H9 (cell line): ENCODE data around the gene TMPRSS11B. TPM values are rescaled to one million over a fixed set of nuclear protein-coding genes. Genes with fewer than 3 reads are reported as not detected.

Experiments used
- DNase-seq: peaks from one replicate; pipeline ENCODE4 v3.0.0-alpha.2; 2017
- H2AFZ ChIP-seq: one replicate; pipeline ENCODE4 v1.6.1; 2013; ENCODE audit warnings: mild to moderate bottlenecking, low read length, control low read depth, moderate library complexity
- H2AK5ac ChIP-seq: 2 replicates; pipeline ENCODE4 v1.6.1; 2013; ENCODE audit warnings: low read length, control low read depth, mixed read lengths; ENCODE audit not compliant: insufficient read length
- H2BK120ac ChIP-seq: one replicate; pipeline ENCODE4 v1.6.1; 2013; ENCODE audit warnings: low read depth, mild to moderate bottlenecking, low read length, control low read depth, inconsistent platforms; ENCODE audit not compliant: poor library complexity, severe bottlenecking
- H2BK12ac ChIP-seq: 2 replicates; pipeline ENCODE4 v1.6.1; 2013; ENCODE audit warnings: low read length, control low read depth, mixed read lengths, low read depth; ENCODE audit not compliant: insufficient read length
- H2BK15ac ChIP-seq: 2 replicates; pipeline ENCODE4 v1.6.1; 2013; ENCODE audit warnings: low read depth, low read length, control low read depth
- H2BK20ac ChIP-seq: one replicate; pipeline ENCODE4 v1.6.1; 2013; ENCODE audit warnings: low read depth, mild to moderate bottlenecking, low read length, control low read depth, inconsistent platforms; ENCODE audit not compliant: poor library complexity, severe bottlenecking
- H2BK5ac ChIP-seq: 2 replicates; pipeline ENCODE4 v1.6.1; 2013; ENCODE audit warnings: low read length, control low read depth, mixed read lengths; ENCODE audit not compliant: insufficient read length
- H3K14ac ChIP-seq: 2 replicates; pipeline ENCODE4 v1.6.1; 2013; ENCODE audit warnings: low read length, control low read depth; ENCODE audit not compliant: insufficient read depth
- H3K18ac ChIP-seq: 2 replicates; pipeline ENCODE4 v1.6.1; 2013; ENCODE audit warnings: low read depth, mild to moderate bottlenecking, mixed read lengths, low read length, control low read depth; ENCODE audit not compliant: insufficient read length
- H3K23ac ChIP-seq: 2 replicates; pipeline ENCODE4 v1.6.1; 2013; ENCODE audit warnings: low read length, control low read depth, mixed read lengths, low read depth; ENCODE audit not compliant: insufficient read length
- H3K23me2 ChIP-seq: 2 replicates; pipeline ENCODE4 v1.6.1; 2013; ENCODE audit warnings: low read depth, mild to moderate bottlenecking, mixed read lengths, low read length, control low read depth; ENCODE audit not compliant: insufficient read length, poor library complexity, severe bottlenecking
- H3K27ac ChIP-seq: 2 replicates; pipeline ENCODE4 v1.5.1; 2013; ENCODE audit warnings: low read length, control low read depth, mixed read lengths, low read depth; ENCODE audit not compliant: insufficient read length
- H3K27me3 ChIP-seq: 2 replicates; pipeline ENCODE4 v1.6.1; 2013; ENCODE audit warnings: low read length, control low read depth, inconsistent platforms; ENCODE audit not compliant: insufficient read depth
- H3K4ac ChIP-seq: 2 replicates; pipeline ENCODE4 v1.6.1; 2013; ENCODE audit warnings: low read depth, mild to moderate bottlenecking, control low read depth, inconsistent platforms, low read length, moderate library complexity
- H3K4me1 ChIP-seq: 2 replicates; pipeline ENCODE4 v1.6.1; 2013; ENCODE audit warnings: low read length, control low read depth, inconsistent platforms; ENCODE audit not compliant: insufficient read depth
- H3K4me2 ChIP-seq: 2 replicates; pipeline ENCODE4 v1.6.1; 2013; ENCODE audit warnings: low read length, control low read depth, mixed read lengths; ENCODE audit not compliant: insufficient read length, insufficient read depth
- H3K56ac ChIP-seq: 2 replicates; pipeline ENCODE4 v1.6.1; 2013; ENCODE audit warnings: low read depth, mild to moderate bottlenecking, mixed read lengths, low read length, control low read depth; ENCODE audit not compliant: insufficient read length
- H3K79me1 ChIP-seq: 2 replicates; pipeline ENCODE4 v1.6.1; 2013; ENCODE audit warnings: low read depth, mild to moderate bottlenecking, moderate library complexity, low read length, control low read depth, inconsistent platforms; ENCODE audit not compliant: insufficient read depth, poor library complexity, severe bottlenecking
- H3K79me2 ChIP-seq: 2 replicates; pipeline ENCODE4 v1.6.1; 2013; ENCODE audit warnings: low read length, control low read depth, inconsistent platforms; ENCODE audit not compliant: insufficient read depth
- H3K9ac ChIP-seq: 2 replicates; pipeline ENCODE4 v1.6.1; 2013; ENCODE audit warnings: low read length, control low read depth, mixed read lengths; ENCODE audit not compliant: insufficient read length; ENCODE audit errors: extremely low read depth
- H3K9me3 ChIP-seq: one replicate; pipeline ENCODE4 v1.6.1; 2013; ENCODE audit warnings: low read depth, low read length, inconsistent platforms; ENCODE audit not compliant: control insufficient read depth
- H3T11ph ChIP-seq: one replicate; pipeline ENCODE4 v1.6.1; 2013; ENCODE audit warnings: mild to moderate bottlenecking, low read length, control low read depth, inconsistent platforms
- H4K20me1 ChIP-seq: one replicate; pipeline ENCODE4 v1.6.1; 2013; ENCODE audit not compliant: control insufficient read depth, insufficient read length, insufficient read depth
- H4K5ac ChIP-seq: 2 replicates; pipeline ENCODE4 v1.6.1; 2013; ENCODE audit warnings: low read depth, mild to moderate bottlenecking, mixed read lengths, low read length, control low read depth; ENCODE audit not compliant: insufficient read length
- H4K8ac ChIP-seq: replicated peaks from 2 replicates; pipeline ENCODE4 v1.6.1; 2013; ENCODE audit warnings: low read length, control low read depth, mixed read lengths, low read depth; ENCODE audit not compliant: insufficient read length
- H4K91ac ChIP-seq: 2 replicates; pipeline ENCODE4 v1.6.1; 2013; ENCODE audit warnings: low read depth, mild to moderate bottlenecking, moderate library complexity, mixed read lengths, low read length, control low read depth; ENCODE audit not compliant: insufficient read length
- H3K27ac Mint-ChIP-seq, 3 experiments: 2 replicates in 2 of 3; 3 replicates in 1 of 3; pipeline ENCODE4 v1.8.0; 2020 to 2021; ENCODE audit warnings: mixed read lengths in 3 of 3, mild to moderate bottlenecking in 1 of 3, moderate library complexity in 1 of 3
- H3K27me3 Mint-ChIP-seq: 2 replicates; pipeline ENCODE4 v1.8.0; 2021; ENCODE audit warnings: low read depth, mild to moderate bottlenecking, moderate library complexity, mixed read lengths
- H3K36me3 Mint-ChIP-seq, 3 experiments: 2 replicates in 2 of 3; 3 replicates in 1 of 3; pipeline ENCODE4 v1.8.0; 2020 to 2021; ENCODE audit warnings: low read depth in 3 of 3, mixed read lengths in 3 of 3; ENCODE audit not compliant: insufficient read depth in 1 of 3
- H3K4me1 Mint-ChIP-seq, 2 experiments: 2 replicates each; pipeline ENCODE4 v1.8.0; 2020; ENCODE audit warnings: mixed read lengths in 2 of 2
- H3K4me3 Mint-ChIP-seq, 2 experiments: 2 replicates in 1 of 2; 3 replicates in 1 of 2; pipeline ENCODE4 v1.8.0; 2020 to 2021; ENCODE audit warnings: mild to moderate bottlenecking in 2 of 2, mixed read lengths in 2 of 2, moderate library complexity in 1 of 2
- H3K9me3 Mint-ChIP-seq, 2 experiments: 2 replicates in 1 of 2; 3 replicates in 1 of 2; pipeline ENCODE4 v1.8.0; 2020; ENCODE audit warnings: mild to moderate bottlenecking in 2 of 2, mixed read lengths in 2 of 2, moderate library complexity in 1 of 2
- CTCF ChIP-seq: fragments of 200-600 bp; sonication (generic); conservative IDR thresholded peaks from 3 replicates; pipeline ENCODE4 v1.8.0; 2021; ENCODE audit warnings: antibody characterized with exemption, mild to moderate bottlenecking
- WGBS: extraction: QIAGEN DNeasy Blood & Tissue Kit; methylation state at CpG from one replicate; pipeline ENCODE4 v1.1.7; 2013; ENCODE audit warnings: missing lambda C conversion rate, low lambda C conversion rate, mixed read lengths; ENCODE audit not compliant: insufficient read length; ENCODE audit errors: extremely low coverage; 5-methylcytosine and 5-hydroxymethylcytosine counted together
- total RNA-seq: library from RNA; stranded (reverse); gene quantifications from 2 replicates; pipeline ENCODE4 v1.2.1, GENCODE V29; 2021

The TMPRSS11B gene
- total RNA-seq, 1 experiment from 2014 or later = not detected

DNA sequence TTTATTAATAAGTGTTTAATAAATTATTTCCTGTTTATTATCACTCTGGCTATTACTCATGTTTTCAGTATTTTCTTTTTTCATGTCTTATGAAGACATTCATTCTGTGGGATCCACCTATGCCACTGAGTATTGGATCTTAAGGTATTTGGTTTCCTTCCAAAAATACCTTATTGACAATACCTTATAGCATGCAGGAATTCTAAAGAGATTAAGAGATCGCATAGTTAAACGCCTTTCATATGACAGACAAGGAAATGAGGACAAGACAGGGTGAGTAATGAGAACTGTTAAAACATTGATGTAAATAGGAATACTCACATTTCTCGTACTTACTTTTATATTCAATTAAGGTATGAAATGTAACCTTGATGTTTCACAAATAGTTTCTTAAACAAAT, 38.2 kb upstream of the TMPRSS11B start:
- Histone ChIP-seq H3K4me2 (no peak overlapping the region), H3K27ac (no peak overlapping the region), H4K20me1 (no peaks in the 10 kb centered on the region), H4K5ac (no peak overlapping the region), H2AFZ (no peak overlapping the region), H2AK5ac (no peak overlapping the region), H3K9me3 (no peaks in the 10 kb centered on the region), H2BK20ac (no peak overlapping the region), H3K56ac (no peak overlapping the region), H3K27me3 (no peaks in the 10 kb centered on the region), H3K14ac (no peak overlapping the region), H3K4me1 (no peaks in the 10 kb centered on the region; the same call in 1 of the 2 replicates), H4K8ac (no peak overlapping the region), H3K4ac (no peak overlapping the region), H4K91ac (no peak overlapping the region), H2BK15ac (no peak overlapping the region), H3K9ac (no peak overlapping the region), H2BK5ac (no peak overlapping the region), H3T11ph (no peak overlapping the region), H2BK120ac (no peak overlapping the region), H3K23ac (no peak overlapping the region), H2BK12ac (no peak overlapping the region), H3K18ac (no peak overlapping the region), H3K79me2 (no peaks in the 10 kb centered on the region), H3K79me1 (no peaks in the 10 kb centered on the region), H3K23me2 (no peaks in the 10 kb centered on the region)
- WGBS = no CpG with 5 or more reads among the region's 3 CpGs
- no peak for DNase-seq
- Mint-ChIP-seq H3K36me3 (peaks cover 0 to 5% (median 0%) of the 10 kb centered on the region in 3 experiments; a peak in 3 of 7 replicates), H3K27me3 (no peaks in the 10 kb centered on the region), H3K27ac (no peak overlapping the region), H3K4me1 (peaks cover 10 to 20% of the 10 kb centered on the region in 2 experiments), H3K9me3 (peaks cover 0 to 5% of the 10 kb centered on the region in 2 experiments; a peak in 3 of 5 replicates), H3K4me3 (no peak overlapping the region)
- no peak for TF ChIP-seq CTCF
